ENCODE measurements around the gene KRT33A.

KRT33A gene

DNA sequence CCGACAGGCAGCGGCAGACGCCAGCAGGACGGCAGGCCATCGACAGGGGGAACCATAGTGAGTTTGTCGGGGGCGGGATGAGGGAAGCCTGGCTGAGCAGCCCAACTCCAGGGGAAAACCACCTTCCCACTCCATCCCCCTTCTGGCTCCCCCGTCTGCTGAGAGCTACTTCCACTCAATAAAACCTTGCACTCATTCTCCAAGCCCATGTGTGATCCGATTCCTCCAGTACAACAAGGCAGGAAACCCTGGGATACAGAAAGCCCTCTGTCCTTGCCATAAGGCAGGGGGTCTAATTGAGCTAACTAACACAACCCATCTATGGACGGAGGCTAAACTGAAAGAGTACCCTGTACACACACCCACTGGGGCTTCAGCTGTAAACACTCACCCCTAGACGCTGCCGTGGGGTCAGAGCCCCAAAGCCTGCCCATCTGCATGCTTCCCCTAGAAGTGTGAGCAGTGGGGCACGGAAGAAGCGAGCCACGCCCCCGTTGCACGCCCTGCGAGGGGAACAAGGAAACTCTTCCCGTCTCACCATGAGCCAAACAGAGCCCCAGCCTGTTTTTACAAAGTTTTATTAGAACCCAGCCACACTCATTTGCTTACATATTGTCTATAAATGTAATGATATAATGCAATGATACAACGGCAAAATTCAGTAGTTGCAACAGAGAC lies 52.0 kb downstream of the KRT33A start:
- POLR2A ChIA-PET, result no interaction called here
- no peak for DNase-seq (ENCODE audit: extremely low spot score)
- TF ChIP-seq, protein P1, sequence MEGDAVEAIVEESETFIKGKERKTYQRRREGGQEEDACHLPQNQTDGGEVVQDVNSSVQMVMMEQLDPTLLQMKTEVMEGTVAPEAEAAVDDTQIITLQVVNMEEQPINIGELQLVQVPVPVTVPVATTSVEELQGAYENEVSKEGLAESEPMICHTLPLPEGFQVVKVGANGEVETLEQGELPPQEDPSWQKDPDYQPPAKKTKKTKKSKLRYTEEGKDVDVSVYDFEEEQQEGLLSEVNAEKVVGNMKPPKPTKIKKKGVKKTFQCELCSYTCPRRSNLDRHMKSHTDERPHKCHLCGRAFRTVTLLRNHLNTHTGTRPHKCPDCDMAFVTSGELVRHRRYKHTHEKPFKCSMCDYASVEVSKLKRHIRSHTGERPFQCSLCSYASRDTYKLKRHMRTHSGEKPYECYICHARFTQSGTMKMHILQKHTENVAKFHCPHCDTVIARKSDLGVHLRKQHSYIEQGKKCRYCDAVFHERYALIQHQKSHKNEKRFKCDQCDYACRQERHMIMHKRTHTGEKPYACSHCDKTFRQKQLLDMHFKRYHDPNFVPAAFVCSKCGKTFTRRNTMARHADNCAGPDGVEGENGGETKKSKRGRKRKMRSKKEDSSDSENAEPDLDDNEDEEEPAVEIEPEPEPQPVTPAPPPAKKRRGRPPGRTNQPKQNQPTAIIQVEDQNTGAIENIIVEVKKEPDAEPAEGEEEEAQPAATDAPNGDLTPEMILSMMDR (IDR thresholded peaks at IDR 0.05; ENCODE audit: control extremely low read depth, extremely low read depth, low read depth, missing control alignments), result no peak
- CTCF ChIA-PET, result no interaction called here

DNA sequence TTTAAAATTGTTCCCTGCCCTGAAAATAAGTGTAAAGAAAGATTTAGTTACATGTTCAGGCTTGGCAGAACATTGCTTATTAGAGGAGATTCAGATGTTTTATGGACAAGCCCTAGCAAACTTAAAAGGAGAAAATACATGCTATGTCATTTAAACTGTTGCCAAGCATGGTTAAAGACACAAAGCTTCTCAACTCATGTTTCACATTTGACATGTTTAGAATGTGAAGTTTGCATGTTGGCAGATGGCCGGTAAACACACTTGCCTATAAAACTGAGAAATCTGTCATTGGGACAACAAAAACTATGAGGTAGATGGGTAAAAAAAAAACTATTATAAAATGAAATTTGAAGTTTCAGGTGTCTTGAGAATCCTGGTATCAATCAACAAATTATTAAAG lies 53.8 kb downstream of the KRT33A start:
- POLR2A ChIA-PET, result no interaction called here
- no peak for DNase-seq (ENCODE audit: extremely low spot score)
- TF ChIP-seq, protein P1 (IDR thresholded peaks at IDR 0.05; ENCODE audit: control extremely low read depth, extremely low read depth, low read depth, missing control alignments), result no peak
- CTCF ChIA-PET, result no interaction called here

Measured in GM10248 (cell line).